ENCODE measurements around the gene PKNOX2.

PKNOX2 gene

DNA sequence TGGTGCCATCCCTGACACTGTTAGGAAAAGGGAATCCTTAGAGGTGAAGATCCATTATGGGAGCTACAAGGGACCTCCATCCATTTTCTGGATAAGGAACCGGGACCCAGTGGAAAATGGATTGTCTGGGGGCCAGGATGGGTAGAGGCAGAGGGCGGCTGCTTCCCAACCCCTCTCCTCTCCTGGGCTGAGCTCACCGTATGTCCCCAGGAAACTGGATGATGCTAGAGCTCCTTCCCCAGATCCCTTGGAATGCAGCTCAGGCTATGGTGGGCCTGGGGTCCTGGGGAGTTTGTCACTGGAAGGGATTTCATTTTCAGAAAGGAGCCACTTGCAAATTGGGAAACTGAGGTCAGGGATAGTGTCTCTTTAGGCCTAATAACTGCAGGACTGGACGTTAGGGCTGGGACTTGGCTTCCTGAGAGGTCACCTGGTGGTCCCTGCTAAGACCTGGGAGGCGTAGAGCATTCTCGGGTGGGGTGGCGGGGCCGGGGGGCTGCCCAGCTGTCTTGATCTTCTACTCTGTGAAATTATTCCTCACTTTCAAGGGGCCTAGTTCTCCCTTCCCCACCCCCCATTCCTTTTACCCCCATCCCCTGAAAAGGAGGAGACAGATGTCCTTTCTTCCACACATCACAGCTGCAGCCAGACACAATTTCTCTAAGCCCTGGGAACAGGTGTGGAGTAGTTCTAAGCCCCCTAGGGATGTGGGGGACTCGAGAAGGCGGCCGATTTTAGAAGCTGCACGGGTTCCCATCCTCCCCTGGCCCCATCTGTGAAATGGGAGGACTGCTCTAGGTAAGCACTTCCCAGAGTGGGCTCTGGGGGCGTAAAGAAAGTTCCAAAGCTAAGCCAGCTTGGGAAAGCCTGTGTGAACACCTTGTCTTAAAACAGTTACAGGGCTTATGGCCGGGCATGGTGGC is 99.8 kb downstream of the PKNOX2 start:
- no peak for DNase-seq

DNA sequence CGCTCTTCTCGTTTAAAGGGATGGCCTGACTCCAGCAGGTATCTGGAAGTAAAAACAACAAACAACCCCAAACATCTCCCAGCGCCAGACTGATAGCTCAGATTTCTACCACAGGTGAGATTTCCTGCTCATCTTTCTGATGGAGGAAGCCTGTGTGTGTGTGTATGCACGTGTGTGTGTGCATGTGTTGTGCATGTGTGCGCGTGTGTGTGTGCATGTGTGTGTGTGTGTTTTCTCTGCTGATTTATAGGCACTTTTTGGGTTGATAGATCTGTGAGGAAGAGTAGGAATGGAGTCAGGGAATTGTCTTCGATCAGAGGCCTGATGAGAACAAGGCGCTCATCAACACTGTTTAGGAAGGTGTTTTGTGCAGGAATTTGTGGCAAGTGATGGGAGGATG is 103.0 kb downstream of the PKNOX2 start:
- no peak for DNase-seq

DNA sequence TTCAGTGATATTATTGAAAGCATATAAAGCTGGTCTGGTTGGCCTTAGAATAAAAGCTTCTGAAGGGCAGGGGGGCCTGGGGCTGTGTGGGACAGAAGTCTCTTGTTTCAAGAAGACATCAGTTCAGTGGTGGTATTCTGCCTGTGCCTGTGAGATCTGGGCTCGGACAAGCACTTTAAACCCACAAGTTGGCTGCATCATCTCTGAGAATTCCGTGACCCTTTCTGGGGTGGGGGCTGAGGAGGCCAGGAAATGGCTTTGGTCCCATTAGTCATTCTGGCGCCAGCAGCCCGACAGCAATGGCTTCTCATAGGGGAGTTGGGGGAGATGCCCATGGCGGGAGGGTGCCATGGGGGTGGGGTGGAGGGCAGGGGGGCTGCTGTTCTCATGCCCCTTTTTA is 104.1 kb downstream of the PKNOX2 start:
- no peak for DNase-seq

DNA sequence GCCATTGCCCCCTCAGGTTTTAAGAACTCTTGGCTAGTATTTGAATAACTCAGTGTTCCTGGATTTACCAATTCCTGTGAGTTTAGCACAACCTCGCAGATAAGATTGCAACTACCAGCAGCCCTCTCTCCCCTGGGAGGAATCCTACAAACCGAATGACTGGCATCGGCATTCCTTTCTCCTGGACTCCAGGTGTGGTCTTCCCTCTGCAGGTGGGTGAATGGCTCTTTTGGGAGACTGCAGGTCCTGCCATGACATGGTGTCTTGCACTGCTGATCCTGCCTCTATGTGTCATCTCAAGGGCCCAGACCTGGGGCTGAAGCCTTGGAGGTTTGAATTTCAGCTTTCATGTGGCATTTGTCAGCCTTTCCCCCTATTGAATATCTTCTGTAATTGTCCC is 105.6 kb downstream of the PKNOX2 start:
- DNase-seq: no peak

DNA sequence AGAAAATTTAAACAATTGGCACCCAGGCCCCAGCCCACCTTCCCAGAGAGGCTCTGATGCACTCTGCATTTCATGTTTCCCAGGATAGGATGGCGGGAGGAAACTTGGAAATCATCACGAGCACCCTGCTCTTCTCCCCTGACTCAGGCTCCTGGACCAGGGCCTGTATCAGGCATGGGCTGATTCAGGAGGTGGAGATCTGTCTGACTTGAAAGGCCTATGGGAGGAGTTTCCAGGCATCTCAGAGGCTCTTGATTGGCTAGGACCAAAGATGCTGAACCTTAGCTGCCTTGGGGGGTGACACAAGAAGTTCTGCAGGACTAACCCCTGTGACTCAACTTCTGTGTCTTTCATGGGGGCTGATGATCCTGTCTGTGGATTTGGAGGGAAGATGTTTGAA is 106.2 kb downstream of the PKNOX2 start:
- DNase-seq: no peak

DNA sequence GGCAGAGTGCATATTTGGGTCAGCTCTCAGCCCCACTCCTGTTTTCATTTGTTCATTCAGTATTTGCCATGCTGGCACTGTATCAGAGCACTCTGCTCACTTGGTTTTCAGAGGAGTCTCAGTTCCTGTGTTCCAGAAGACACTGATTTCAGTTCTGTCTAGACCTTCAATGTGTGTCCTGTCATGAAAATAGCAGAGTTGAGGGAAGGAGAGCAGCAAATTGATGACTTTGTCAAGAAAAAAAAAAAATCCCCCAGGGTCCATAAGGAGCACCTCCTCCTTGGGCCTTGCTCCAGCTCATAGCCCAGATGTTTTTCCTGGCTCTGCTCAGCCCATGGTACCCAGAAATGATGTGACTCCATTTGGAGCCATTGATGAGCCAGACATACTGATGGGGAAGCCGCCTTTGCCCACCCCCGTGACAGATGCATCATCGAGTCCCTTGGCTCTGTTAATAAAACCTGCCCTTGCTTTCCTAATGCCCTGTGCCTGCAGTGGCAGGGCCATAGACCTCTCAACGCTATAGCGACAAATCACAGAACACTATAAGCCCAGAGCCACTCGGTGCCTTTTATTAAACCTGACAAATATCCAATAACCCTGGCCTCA is 107.0 kb downstream of the PKNOX2 start:
- DNase-seq: no peak

DNA sequence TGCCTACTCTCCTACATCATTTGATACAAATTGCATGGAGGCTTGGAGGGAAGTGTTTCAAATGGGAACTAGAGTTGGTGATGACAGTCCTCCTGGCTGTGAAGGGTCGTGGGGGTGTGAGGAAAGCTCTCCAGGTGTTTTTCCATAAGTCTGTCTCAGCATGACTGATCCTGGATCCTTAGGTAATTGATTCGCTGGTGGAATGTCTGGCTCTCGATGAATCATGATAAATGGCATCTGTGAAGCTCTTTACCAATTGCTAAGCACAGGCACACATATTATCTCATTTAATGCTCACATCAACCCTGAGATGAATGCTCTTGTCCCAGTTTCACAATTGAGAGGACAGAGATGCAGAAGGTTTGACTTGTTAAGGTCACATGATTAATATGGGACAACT is 107.5 kb downstream of the PKNOX2 start:
- DNase-seq: no peak

DNA sequence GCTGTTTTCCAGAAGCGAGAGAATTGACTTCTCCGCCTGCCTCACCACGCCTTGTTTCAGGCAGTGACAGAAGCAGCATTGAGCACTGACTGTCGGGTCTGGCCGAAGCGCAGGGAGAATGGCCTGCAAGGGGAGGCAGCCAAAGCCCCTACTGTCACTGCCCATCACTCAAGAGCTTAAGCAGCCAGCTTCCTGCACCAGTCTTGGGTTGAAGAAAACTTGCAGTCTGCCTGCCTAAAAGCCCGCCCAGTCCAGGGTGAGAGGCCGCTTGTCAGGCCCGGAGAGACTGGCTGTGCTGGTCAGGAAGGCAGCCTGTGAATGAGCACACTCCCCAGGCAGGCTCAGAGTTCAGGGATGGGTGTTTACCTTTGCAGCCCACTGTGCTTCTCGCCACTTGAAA is 108.3 kb downstream of the PKNOX2 start:
- no peak for DNase-seq

DNA sequence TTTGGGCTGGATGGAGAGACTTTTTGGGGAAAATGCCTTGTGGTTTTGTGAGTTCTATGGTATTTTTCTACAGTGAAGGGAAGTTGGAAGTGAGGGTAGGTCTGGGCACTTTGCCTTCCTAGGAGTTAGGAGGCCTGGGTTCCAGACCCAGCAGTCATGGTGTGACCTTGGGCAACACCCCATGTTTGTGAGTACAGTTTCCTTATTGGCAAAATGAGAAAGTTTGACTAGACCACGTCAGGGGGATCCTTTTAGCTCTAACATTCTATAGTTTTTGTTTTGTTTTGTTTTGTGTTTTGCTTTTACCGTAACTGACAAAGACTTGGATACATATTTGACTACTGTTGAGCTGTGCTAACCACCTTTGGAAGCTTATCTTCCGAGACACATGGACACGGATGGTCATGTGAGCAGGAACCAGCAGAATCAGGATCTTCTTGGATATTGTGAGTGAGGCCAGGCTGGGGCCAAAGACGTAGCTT is 109.0 kb downstream of the PKNOX2 start:
- DNase-seq: no peak

DNA sequence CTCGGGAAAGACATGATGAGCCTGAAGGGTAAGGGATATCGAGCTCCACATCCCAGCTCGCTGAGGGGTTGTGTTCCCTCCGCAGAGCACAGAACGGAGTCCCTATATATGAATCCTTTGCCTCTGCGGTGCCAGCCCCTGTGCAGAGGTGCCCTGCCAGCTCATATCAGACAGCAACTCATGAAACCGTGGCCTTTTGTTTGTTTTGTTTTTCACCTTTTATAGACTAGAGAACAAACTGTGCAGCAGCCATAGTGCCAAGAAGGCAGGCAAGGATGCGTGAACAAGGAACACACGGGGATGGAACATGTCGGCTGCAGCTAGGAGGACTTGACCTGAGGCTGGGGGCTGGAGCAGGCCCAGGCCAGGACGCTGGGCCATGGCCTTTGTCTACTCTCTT is 109.8 kb downstream of the PKNOX2 start:
- DNase-seq: no peak

DNA sequence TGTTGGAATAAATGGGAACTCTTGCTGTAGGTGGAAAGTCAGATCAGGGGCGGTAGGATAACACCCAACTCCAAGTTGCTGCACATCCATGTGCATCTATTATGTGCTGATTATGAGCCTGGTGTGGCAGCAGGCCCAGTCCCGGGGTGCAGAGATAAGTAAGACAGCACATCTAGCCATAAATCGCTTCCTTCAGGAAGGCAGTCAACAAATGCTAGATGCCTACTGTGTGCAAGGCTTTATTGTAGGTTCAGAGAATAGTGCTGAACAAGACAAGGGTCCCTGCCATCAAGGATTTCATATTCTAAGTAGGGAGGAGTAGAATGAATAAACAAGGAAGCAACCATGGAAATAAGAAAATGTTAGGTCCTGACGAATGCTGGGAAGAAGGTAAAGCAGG is 110.2 kb downstream of the PKNOX2 start:
- DNase-seq: no peak

DNA sequence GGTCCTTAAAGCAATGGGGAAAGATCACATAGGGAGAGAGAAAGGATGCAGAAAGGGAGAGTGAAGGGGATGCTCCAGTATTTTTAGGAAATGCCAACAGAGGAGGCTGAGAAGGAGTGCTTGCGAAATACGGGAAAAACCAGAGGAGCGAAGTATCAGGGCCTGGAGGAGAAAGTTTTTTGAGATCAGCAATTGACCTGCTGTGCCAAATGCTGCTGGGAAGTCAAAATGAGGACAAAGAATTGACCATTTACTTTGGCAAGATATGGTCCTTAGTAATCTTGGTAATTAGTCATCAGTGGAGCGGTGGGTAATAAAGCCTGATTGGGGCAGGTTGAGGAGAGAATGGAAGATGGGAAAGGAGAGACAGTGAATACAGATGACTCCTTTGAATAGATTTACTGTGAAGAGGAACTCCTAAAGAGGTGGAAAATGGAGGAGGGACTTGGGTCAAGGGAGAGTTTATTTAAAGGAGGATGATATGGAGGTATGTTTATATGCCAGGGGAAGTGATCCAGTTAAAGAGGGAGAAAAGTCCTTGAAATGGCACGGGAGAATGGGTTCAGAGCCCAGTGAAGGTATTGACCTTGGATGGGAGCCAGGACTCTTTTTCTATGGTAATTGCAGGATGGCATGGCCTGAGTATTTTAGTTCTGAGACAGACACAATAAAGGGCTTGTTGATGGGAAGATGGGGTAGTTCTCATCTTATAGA is 111.5 kb downstream of the PKNOX2 start:
- DNase-seq: no peak

DNA sequence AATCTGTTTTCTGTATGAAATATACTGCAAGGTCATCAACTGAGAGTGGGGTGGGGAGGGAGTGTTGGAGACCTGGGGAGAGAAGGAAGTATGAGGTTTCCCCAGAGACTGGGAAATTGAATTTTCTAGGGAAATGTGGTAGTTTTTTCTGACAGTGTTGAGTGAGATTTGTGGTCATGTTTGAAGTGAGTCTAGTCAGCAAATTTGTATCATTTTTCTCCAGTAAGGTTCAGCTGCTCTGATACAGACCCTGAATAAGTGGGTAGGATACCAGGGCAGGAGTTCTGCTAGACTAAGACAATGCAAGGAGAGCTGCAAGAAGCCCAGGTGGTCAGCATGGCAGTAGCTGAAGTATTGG is 112.0 kb downstream of the PKNOX2 start:
- DNase-seq: no peak

DNA sequence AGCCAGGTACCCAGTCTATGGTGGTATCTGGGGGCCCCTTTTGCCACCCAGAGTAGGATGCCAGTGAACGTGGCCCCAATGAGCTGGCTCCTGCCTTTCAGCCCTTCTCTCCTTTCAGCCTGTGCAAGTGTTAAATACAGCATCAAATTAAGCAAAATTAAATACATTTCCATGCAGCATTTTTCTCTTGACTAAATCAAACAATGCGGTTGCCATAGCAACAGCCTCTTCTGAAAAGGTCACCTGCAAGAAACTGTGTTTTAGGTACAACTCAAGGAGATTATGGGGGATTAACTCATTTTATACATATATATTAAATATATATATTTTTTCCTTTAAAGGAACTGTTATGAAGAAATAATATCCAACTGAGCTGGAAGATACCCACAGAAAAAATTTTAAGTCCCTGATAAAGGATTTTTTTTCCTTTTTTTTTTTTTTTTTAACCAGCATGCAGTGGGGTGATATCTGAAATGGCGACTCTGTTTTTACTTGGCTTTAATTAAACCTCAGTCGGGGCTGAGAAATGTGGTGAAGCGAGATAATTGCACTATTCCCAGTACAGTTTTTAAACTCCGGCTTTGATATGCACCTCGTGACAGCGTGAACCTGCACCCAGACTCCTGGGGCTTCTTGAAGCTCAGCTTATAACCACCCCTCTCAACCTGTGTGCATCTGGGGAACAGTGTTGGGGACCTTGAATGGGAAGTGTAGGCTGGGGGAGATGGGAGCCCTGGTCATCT is 115.3 kb downstream of the PKNOX2 start:
- no peak for DNase-seq

DNA sequence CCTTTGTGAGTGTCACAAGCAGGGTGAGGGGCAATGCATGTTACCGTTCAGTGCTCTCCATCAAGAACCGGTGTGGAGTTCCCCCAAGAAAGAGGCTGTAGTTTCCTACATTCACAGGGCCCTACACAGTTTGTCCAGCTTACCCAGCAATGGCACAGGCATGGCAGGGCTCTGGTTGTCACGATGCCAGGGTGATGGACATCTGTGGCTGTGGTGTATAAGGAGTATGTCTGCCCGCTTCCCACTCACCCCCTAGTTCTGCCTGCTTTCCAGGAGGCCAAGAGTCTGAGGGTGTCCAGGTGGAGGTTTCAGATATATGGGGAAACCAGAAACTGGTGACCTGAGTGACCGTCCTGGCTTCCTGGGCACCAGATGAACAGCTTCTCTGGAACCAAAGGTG is 116.1 kb downstream of the PKNOX2 start:
- DNase-seq: no peak

DNA sequence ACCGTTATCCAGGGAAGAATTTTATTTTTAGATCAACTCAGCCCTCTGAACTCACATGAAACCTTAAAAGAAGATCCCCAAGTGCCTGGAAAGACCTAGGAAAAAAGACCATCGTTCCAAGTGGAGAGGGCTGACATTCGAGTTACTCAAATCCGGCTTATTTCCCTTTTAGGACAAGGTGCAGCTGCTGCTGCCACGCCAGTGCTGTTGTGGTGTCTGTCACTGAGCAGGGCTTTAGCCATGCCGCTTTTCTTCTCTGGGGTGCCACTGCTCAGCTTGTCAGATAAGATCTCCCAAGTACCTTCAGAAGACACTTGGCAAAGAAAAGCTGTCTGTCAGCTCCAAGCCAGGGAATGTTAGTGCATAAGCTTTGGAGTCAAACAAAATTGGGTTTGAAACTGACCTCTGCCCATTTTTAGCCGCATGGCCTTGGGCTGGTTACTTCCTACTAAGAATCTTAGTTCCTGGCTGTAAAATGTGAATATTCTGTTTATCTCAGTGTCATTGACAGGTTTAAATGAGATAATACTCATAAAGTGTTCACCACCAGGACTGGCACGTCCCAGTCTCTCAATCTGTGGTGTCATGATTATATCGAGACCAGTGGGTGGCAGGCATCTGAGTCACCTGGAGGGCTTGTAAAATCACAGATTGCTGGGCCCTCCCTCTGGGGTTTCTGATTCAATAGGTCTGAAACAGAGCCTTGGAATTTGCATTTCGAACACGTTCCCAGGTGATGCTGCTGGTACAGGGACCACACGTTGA is 117.5 kb downstream of the PKNOX2 start:
- no peak for DNase-seq

DNA sequence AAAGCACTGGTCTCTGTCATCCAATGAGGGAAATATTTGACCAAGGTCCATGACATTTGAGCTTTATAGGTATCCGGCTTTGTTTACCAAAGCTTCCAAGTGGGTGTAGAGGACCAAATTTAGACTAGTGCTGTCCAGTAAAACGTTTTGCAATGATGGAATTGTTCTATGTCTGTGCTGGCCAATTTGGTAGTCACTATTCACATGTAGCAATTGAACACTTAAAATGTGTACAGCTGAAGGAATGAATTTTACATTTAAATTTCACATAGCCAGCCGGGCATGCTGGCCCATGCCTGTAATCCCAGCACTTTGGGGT is 118.0 kb downstream of the PKNOX2 start:
- DNase-seq: no peak

DNA sequence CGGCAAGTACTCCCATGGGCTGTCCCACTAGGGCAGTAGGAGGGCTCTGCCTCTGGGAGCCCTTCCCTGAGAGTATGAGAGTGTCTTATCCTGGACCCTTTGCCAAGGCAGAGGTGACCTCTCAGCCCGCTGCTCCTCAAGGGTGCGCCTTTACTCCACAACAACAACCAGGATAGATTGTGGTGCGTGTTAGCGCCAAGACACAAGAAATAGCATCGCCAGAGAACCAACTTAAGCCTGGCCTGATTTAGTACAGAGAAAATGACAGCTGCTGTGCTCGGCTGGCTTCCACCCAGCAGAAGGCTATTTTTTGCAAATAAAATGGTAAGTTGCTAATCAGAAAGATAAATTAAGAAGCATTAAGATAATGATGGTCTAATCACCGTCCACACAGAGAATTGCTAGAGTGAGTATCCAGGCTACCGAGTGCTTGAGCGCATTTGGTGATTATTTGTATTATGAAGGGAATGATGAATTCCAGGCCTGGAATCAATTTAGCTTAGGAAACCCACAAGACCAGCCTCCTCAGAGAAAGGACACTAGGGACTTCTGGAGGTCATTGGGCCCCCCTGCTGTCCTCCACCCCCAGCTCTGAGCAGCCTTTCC is 119.8 kb downstream of the PKNOX2 start:
- no peak for DNase-seq

DNA sequence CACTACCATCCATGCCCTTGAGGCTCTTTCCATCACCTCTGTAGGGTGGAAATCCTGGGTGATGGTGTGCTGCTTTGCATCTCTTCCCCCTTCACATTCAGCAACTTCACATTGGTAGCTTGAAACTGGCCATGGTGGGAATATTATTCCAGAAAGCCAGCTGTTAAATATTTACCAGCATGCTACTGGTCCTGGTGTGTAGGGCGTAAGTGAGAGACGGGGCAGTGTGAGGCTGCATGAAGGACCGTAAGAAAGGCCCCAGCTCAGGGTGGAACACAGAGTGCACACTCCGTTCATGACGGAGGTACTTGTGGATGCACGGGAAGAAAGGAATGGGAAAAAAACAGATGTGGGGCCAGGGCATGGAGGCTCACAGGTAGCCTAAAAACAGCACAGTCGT is 121.3 kb downstream of the PKNOX2 start:
- no peak for DNase-seq

DNA sequence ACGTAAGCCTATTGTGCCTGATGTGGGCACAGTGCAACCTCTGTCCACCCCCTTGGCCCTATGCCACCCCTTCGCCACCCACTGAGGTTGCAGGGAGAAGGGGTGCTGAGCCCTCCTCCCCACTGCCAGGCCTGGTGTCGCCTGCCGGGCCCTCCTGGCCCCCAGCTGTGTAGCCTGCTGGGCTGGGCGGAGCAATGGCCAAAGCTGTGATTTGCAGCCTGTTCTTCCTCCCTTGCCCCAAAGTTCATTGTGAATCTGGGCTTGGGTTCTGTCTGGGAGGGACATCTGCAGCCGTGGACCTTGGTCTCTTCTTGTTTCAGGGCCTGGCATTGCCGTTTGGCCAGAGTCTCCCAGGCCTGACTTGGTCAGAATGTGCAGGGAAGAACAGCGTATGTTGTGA is 121.9 kb downstream of the PKNOX2 start:
- no peak for DNase-seq

DNA sequence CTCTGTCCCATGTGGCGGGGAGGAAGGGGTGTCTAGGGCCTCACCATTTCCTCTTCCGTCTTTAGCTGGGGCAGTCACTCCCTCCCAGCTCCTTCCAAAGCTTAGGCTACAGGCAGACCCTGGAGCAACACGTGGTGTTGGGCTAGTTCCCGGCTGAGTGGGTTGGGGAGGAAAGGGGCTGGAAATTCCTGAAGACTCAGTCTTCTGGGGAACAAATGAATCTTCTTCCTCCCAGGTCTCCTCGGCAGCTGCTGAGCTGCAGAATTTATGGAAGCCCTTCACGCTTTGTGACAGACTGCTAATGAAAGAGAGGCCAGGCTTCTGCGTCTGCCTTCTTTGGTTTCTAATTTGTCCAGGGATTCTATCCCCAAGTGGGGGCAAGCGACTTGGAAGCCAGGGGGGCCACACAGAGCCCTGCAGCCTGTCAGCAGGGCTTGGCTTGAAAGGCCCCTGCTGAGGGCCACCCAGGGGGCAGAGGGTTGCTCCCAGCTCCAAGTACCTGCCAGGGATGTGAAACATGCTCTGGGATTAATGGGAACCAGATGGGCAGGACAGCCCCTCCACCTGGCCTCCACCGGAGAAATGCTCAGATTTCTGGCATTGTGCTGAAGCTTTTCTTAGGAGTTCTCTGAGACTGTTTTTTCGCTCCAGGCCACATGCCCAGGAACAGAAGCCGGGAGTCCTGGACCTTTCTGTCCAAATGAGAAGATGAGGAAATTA is 123.1 kb downstream of the PKNOX2 start:
- no peak for DNase-seq

Measured in T-helper 1 cell (primary cell).